DOHH2 (cell line): Measurements from ENCODE around the gene RIN3.

Experiments
- H3F3A ChIP-seq: fragments of 200-600 bp; sonication (generic), shearing (Covaris generic); 2 replicates; pipeline ENCODE4 v1.6.0; 2016; ENCODE audit warnings: antibody characterized with exemption, mild to moderate bottlenecking; ENCODE audit not compliant: control insufficient read depth, insufficient read depth
- H3K27ac ChIP-seq: fragments of 200-600 bp; sonication (generic); 2 replicates; pipeline ENCODE4 v1.5.1; 2014; ENCODE audit warnings: low read depth, mild to moderate bottlenecking, low read length, moderate library complexity
- H3K27me3 ChIP-seq: fragments of 200-600 bp; sonication (generic); 2 replicates; pipeline ENCODE4 v1.6.1; 2014; ENCODE audit warnings: mild to moderate bottlenecking, low read length, mixed read lengths; ENCODE audit not compliant: control insufficient read depth
- H3K36me3 ChIP-seq: fragments of 200-600 bp; sonication (generic); 2 replicates; pipeline ENCODE4 v1.6.1; 2014; ENCODE audit warnings: mild to moderate bottlenecking, low read length, moderate library complexity, mixed read lengths; ENCODE audit not compliant: control insufficient read depth
- H3K4me1 ChIP-seq: fragments of 200-600 bp; sonication (generic); 2 replicates; pipeline ENCODE4 v1.6.1; 2014; ENCODE audit warnings: mild to moderate bottlenecking, low read length, mixed read lengths; ENCODE audit not compliant: control insufficient read depth
- H3K4me2 ChIP-seq: fragments of 200-600 bp; sonication (generic); 2 replicates; pipeline ENCODE4 v1.6.0; 2014; ENCODE audit warnings: mild to moderate bottlenecking, low read length, moderate library complexity
- H3K4me3 ChIP-seq: fragments of 200-600 bp; sonication (generic); 2 replicates; pipeline ENCODE4 v1.5.1; 2014; ENCODE audit warnings: mild to moderate bottlenecking, low read length, mixed read lengths
- H3K79me2 ChIP-seq: fragments of 200-600 bp; sonication (generic); 2 replicates; pipeline ENCODE4 v1.6.1; 2014; ENCODE audit warnings: mild to moderate bottlenecking, low read length, mixed read lengths; ENCODE audit not compliant: control insufficient read depth
- H3K9me2 ChIP-seq: fragments of 200-600 bp; sonication (generic); replicated peaks from 2 replicates; pipeline ENCODE4 v1.6.1; 2014; ENCODE audit warnings: mild to moderate bottlenecking, low read length, mixed read lengths; ENCODE audit not compliant: control insufficient read depth
- H3K9me3 ChIP-seq: fragments of 200-600 bp; sonication (generic); 2 replicates; pipeline ENCODE4 v1.6.1; 2014; ENCODE audit warnings: antibody characterized with exemption, low read length, mixed read lengths; ENCODE audit not compliant: control insufficient read depth, insufficient read depth
- H4K20me1 ChIP-seq: fragments of 200-600 bp; sonication (generic); 2 replicates; pipeline ENCODE4 v1.6.0; 2014; ENCODE audit warnings: low read depth, mild to moderate bottlenecking, antibody characterized with exemption, low read length, moderate library complexity; ENCODE audit not compliant: control insufficient read depth, insufficient read depth
- EZH2phosphoT487 ChIP-seq: fragments of 200-600 bp; sonication (generic); IDR thresholded peaks from 2 replicates; pipeline ENCODE4 v1.6.1; 2017; ENCODE audit warnings: borderline replicate concordance, mild to moderate bottlenecking, antibody characterized with exemption, low read length, moderate library complexity, mixed read lengths
- TF ChIP-seq, protein P1 (sequence below): fragments of 200-600 bp; sonication (generic); IDR thresholded peaks from one replicate; pipeline ENCODE4 v1.5.1; 2014; ENCODE audit warnings: antibody characterized with exemption, mild to moderate bottlenecking, low read depth, low read length; ENCODE audit not compliant: poor library complexity, severe bottlenecking

RIN3 gene

DNA sequence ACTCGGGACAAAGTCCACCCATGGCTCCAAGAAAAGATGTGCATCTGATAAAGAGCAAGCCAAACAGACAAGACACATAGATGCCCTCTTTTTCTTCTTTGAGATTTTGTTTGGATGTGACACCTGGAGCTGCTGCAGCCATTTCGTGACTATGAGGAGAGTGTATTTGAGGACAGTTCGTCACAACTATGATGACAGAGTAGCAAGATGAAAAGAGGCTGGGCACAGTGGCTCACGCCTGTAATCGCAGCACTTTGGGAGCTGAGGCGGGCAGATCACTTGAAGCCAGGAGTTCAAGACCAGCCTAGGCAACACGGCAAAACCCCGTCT, 213.3 kb downstream of the RIN3 start:
- no peak overlapping the region for H3K27ac ChIP-seq
- no peak for TF ChIP-seq EZH2phosphoT487
- TF ChIP-seq, protein P1, sequence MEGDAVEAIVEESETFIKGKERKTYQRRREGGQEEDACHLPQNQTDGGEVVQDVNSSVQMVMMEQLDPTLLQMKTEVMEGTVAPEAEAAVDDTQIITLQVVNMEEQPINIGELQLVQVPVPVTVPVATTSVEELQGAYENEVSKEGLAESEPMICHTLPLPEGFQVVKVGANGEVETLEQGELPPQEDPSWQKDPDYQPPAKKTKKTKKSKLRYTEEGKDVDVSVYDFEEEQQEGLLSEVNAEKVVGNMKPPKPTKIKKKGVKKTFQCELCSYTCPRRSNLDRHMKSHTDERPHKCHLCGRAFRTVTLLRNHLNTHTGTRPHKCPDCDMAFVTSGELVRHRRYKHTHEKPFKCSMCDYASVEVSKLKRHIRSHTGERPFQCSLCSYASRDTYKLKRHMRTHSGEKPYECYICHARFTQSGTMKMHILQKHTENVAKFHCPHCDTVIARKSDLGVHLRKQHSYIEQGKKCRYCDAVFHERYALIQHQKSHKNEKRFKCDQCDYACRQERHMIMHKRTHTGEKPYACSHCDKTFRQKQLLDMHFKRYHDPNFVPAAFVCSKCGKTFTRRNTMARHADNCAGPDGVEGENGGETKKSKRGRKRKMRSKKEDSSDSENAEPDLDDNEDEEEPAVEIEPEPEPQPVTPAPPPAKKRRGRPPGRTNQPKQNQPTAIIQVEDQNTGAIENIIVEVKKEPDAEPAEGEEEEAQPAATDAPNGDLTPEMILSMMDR, result no peak
- H3K9me2 ChIP-seq, result no peaks in the 10 kb centered on the region
- no peaks in the 10 kb centered on the region for H3F3A ChIP-seq
- no peak overlapping the region for H3K4me2 ChIP-seq
- H3K4me1 ChIP-seq, result no peaks in the 10 kb centered on the region
- no peaks in the 10 kb centered on the region for H3K9me3 ChIP-seq
- no peaks in the 10 kb centered on the region for H3K36me3 ChIP-seq
- no peak overlapping the region for H3K4me3 ChIP-seq
- H3K79me2 ChIP-seq, result no peaks in the 10 kb centered on the region
- H4K20me1 ChIP-seq, result no peaks in the 10 kb centered on the region
- H3K27me3 ChIP-seq, result no peaks in the 10 kb centered on the region

DNA sequence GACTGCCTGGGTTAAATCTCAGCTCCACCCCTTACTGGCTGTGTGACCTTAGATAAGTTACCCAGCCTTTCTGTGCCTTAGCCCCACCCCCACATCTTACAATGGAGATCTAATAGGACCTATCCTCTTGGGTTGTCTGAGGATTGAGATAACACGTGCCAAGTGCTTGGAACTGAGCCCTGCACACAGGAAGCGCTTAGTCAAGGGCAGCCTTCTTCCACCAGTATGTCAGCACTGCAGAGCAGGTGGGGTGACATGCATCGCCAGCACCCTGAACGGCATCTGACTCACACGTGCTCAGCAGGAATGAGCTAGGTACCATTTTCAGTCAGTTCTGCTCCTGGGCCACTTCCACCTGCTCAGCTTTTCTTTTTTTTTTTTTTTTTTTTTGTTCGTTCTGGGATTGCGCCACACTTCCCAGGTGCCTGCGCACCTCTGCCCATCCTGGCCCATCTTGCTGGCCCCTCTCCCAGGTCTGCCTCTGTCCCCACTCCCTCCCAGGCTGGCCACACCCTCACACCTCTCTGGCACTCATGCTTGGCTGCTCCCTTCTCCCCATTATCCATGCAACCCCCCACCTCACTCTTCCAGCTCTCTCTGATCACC, 215.3 kb downstream of the RIN3 start:
- Histone ChIP-seq H3K27me3 (no peaks in the 10 kb centered on the region), H3K79me2 (no peaks in the 10 kb centered on the region), H3F3A (no peaks in the 10 kb centered on the region), H3K4me3 (no peak overlapping the region), H3K9me2 (no peaks in the 10 kb centered on the region), H3K27ac (no peak overlapping the region), H3K36me3 (no peaks in the 10 kb centered on the region), H3K9me3 (no peaks in the 10 kb centered on the region), H3K4me2 (no peak overlapping the region), H3K4me1 (no peaks in the 10 kb centered on the region), H4K20me1 (no peaks in the 10 kb centered on the region)
- TF ChIP-seq EZH2phosphoT487, result no peak
- TF ChIP-seq, protein P1, result no peak

DNA sequence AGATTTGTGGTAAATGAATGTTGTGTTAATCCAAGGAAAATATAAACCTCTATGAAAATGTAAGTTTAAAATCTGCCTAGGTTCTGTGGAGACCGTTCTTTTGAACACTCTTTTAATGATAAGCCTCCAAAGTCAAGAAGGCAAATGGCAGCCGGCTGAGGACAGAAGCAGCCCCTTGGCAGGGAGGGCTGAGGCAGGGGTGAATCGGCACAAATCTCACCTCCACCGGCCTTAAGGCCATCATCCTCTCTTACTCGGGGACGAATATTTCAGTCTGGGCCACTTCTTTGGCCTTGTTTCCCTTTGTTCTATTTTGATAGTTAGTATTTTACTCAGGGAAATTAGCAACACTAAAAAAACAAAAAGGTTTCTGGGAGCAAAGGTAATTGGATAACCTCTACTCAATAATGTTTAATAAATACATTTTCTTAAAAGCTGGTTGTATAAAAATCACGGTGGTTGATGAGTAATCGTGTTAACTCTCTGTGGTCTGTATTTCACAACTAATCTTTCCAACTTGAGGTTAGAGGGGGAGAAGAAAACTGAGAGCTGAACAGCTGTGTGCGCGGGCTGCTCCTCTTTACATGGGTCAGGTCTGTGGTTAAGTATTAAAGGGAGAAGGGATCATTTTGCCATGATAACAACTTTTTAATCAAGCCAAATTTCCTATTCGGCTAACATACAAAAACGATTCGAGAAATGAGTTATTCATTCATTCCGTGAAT, 216.2 kb downstream of the RIN3 start:
- no peaks in the 10 kb centered on the region for H3K79me2 ChIP-seq
- H3K4me2 ChIP-seq, result no peak overlapping the region
- H3K36me3 ChIP-seq, result no peaks in the 10 kb centered on the region
- H3K27ac ChIP-seq, result no peak overlapping the region
- no peak overlapping the region for H3K4me3 ChIP-seq
- H3K4me1 ChIP-seq, result no peaks in the 10 kb centered on the region
- H3K27me3 ChIP-seq, result no peaks in the 10 kb centered on the region
- TF ChIP-seq, protein P1, result no peak
- TF ChIP-seq EZH2phosphoT487, result no peak
- no peaks in the 10 kb centered on the region for H3K9me2 ChIP-seq
- no peaks in the 10 kb centered on the region for H3K9me3 ChIP-seq
- H4K20me1 ChIP-seq, result no peaks in the 10 kb centered on the region
- H3F3A ChIP-seq, result no peaks in the 10 kb centered on the region
